ENCODE measurements around the gene TACR1. TPM values are rescaled to one million over a fixed set of nuclear protein-coding genes. Genes with fewer than 3 reads are reported as not detected.

The TACR1 gene
- total and polyA plus RNA-seq, 2 of the 13 experiments (the other 11 are each of a cell fraction or from before 2014, with no cell fraction given), result not detected

GRCh38 chr2:75192496-75192895 is 6.8 kb downstream of the TACR1 start:
- no TSS peak for BruUV-seq (replicated peaks)
- no peaks in the 10 kb centered on the region for H3K79me2 ChIP-seq (ENCODE audit: insufficient read depth, low read length)
- H3K36me3 ChIP-seq (replicated peaks in 1 of 2; ENCODE audit: control insufficient read depth in 1 of 2, insufficient read depth in 2 of 2, low read length in 2 of 2), result no peaks in the 10 kb centered on the region
- DNase-seq (ENCODE audit: low spot score) (no peak), ATAC-seq (no peak), FAIRE-seq (no peak)
- H3K27ac ChIP-seq (ENCODE audit: extremely low read length, insufficient read depth, low read length), result no peak overlapping the region
- in situ Hi-C loops (cut with HindIII; ENCODE audit: extremely low pct_ligation_motif_present, low pct_unique_long_range_greater_than_20kb) (no loop called here), intact Hi-C loops (cut with micrococcal nuclease; ENCODE audit: unreplicated experiment) (no loop called here)
- H3K9me3 ChIP-seq (ENCODE audit: low read length), result no peaks in the 10 kb centered on the region
- 9% methylated on average over 1 of the region's 1 CpG for WGBS (ENCODE audit: low lambda C conversion rate)
- POLR2A ChIA-PET, result no interaction called here
- H2AFZ ChIP-seq (ENCODE audit: low read length), result no peak overlapping the region
- no peak overlapping the region for H3K4me2 ChIP-seq (ENCODE audit: low read depth, low read length)
- no peak overlapping the region for H3K9ac ChIP-seq (ENCODE audit: insufficient read depth, low read depth, low read length)
- peaks cover 5% of the 10 kb centered on the region; the same call in 1 of the 2 replicates for H3K4me1 ChIP-seq (ENCODE audit: insufficient read depth, low read length)
- TF ChIP-seq SIN3B (IDR thresholded peaks at IDR 0.05; ENCODE audit: low read length) (no peak), ZNF704 (CRISPR knock-in tag; IDR thresholded peaks at IDR 0.05; ENCODE audit: borderline replicate concordance) (no peak), ZNF263 (CRISPR knock-in tag; IDR thresholded peaks at IDR 0.05) (no peak), FOXC1 (CRISPR knock-in tag; IDR thresholded peaks at IDR 0.05; ENCODE audit: borderline replicate concordance) (no peak), POLR2AphosphoS2 (IDR thresholded peaks at IDR 0.05; ENCODE audit: low read depth, low read length) (no peak), PITX1 (CRISPR knock-in tag; IDR thresholded peaks at IDR 0.05) (no peak), MAF1 (CRISPR knock-in tag; IDR thresholded peaks at IDR 0.05; ENCODE audit: borderline replicate concordance) (no peak), SNAPC5 (CRISPR knock-in tag; IDR thresholded peaks at IDR 0.05; ENCODE audit: borderline replicate concordance) (no peak), ZSCAN29 (CRISPR knock-in tag; conservative IDR thresholded peaks at IDR 0.05) (no peak)
- TF ChIP-seq, protein P1, sequence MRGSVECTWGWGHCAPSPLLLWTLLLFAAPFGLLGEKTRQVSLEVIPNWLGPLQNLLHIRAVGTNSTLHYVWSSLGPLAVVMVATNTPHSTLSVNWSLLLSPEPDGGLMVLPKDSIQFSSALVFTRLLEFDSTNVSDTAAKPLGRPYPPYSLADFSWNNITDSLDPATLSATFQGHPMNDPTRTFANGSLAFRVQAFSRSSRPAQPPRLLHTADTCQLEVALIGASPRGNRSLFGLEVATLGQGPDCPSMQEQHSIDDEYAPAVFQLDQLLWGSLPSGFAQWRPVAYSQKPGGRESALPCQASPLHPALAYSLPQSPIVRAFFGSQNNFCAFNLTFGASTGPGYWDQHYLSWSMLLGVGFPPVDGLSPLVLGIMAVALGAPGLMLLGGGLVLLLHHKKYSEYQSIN (CRISPR knock-in tag; IDR thresholded peaks at IDR 0.05; ENCODE audit: borderline replicate concordance), result no peak
- no peaks in the 10 kb centered on the region for H4K20me1 ChIP-seq (ENCODE audit: insufficient read depth, low read length)
- CTCF ChIA-PET (ENCODE audit: low intra/inter-chr PET ratio, low total read pairs), result no interaction called here
- H3K27me3 ChIP-seq (ENCODE audit: control insufficient read depth in 1 of 2, insufficient read depth in 2 of 2, low read length in 2 of 2), result peaks cover 0 to 9% of the 10 kb centered on the region in 2 experiments; a peak in 3 of 5 replicates
- no peak overlapping the region for H3K4me3 ChIP-seq (replicated peaks in 1 of 3; ENCODE audit: insufficient read depth in 1 of 3, low read depth in 2 of 3, low read length in 3 of 3)
